Thyroid gland (tissue), 4 donors: ENCODE data around the gene PRELID3B.

Experiments
- CTCF ChIP-seq, 6 experiments: fragments of 200-600 bp in 3 of 6; fragments of 450-650 bp in 3 of 6; sonication (generic) in 3 of 6; IDR thresholded peaks; one replicate each; pipeline ENCODE4 v1.5.1; 2016 to 2019; ENCODE audit warnings: antibody characterized with exemption in 6 of 6, mild to moderate bottlenecking in 2 of 6, inconsistent platforms in 1 of 6, moderate library complexity in 1 of 6
- POLR2A ChIP-seq, 2 donors: fragments of 450-650 bp; IDR thresholded peaks; one replicate each; pipeline ENCODE4 v1.6.1; 2017; ENCODE audit warnings: antibody characterized with exemption in 2 of 2, mild to moderate bottlenecking in 2 of 2, moderate library complexity in 1 of 2

DNA sequence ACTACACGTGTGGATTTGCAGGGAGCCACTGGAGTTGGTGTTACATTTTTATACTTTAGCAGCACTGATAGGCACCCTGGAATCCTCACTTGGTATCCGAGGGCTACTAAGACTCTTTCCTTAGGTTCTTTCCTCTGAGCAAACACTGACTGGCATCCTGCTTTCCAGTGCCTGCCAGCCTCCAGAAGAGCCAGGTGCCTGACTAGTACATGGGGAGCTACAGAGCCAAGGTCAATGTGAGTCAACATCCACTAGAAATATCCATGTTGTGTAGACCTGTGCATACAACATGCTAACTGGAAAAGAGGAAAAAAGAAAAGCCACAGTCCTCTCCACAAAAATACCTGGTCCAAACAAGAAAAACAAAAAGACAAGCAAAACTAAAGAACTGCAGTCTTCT lies 17.5 kb downstream of the PRELID3B start:
- TF ChIP-seq CTCF (IDR thresholded peaks at IDR 0.05) (no peak), POLR2A (IDR thresholded peaks at IDR 0.05) (no peak)
